Fibroblast of lung (primary cell): ENCODE data around the gene CRY1.

Source experiments
- CTCF ChIP-seq, 2 donors: IDR thresholded peaks in 1 of 2; conservative IDR thresholded peaks in 1 of 2; 1 replicate in 1 of 2; 2 replicates in 1 of 2; pipeline ENCODE4 v1.5.1; 2011 to 2012; ENCODE audit warnings: low read length in 2 of 2, control low read depth in 1 of 2, inconsistent platforms in 1 of 2, low read depth in 1 of 2, mild to moderate bottlenecking in 1 of 2
- EZH2 ChIP-seq: IDR thresholded peaks from 2 replicates; pipeline ENCODE4 v1.5.1; 2012; ENCODE audit warnings: low read length, control low read depth, mild to moderate bottlenecking; ENCODE audit errors: missing control alignments

- TF ChIP-seq CTCF (conservative IDR thresholded peaks at IDR 0.05 in 1 of 2, IDR thresholded peaks at IDR 0.05 in 1 of 2; ENCODE audit: low read depth in 1 of 2, low read length in 2 of 2) (no peak), EZH2 (no peak)
Observed at GRCh38 chr12:107091381-107091780, 2.0 kb downstream of the CRY1 start.
